GM18498 (cell line): ENCODE measurements around the gene USP17L13.
"Not testable (repeated sequence)": the region's sequence is repeated elsewhere in the genome, so short reads cannot be mapped to it uniquely, and the experiment has no call there.

Experiments
- ATAC-seq: cut with Tn5 transposase; IDR thresholded peaks from one replicate; pipeline ENCODE4 v1.9.1; 2021; ENCODE audit warnings: mild to moderate bottlenecking, moderate library complexity; ENCODE audit not compliant: unreplicated experiment

USP17L13 gene

GRCh38 chr4:9224596-9224995, at the start of gene USP17L13:
Gene USP17L13 (plus strand): TSS chr4:9224896. CDS start chr4:9224896, 0 bp downstream.
- not testable (repeated sequence) for ATAC-seq

GRCh38 chr4:9210357-9210756, 14.3 kb upstream of the USP17L13 start, which contains the start of gene USP17L10:
Gene USP17L10 (plus strand): TSS chr4:9210657. CDS start chr4:9210657, 0 bp downstream.
- ATAC-seq: not testable (repeated sequence)

GRCh38 chr4:9214701-9215100, 10.0 kb upstream of the USP17L13 start:
- ATAC-seq: not testable (repeated sequence)

- not testable (repeated sequence) for ATAC-seq
Measured at GRCh38 chr4:9215105-9215504, 9.6 kb upstream of the USP17L13 start, which contains the start of gene USP17L11. Gene USP17L11 (plus strand): TSS chr4:9215405. CDS start chr4:9215405, 0 bp downstream.

- ATAC-seq: not testable (repeated sequence)
Measured at GRCh38 chr4:9219852-9220251, 4.8 kb upstream of the USP17L13 start, which contains the start of gene USP17L12. Gene USP17L12 (plus strand): TSS chr4:9220152. CDS start chr4:9220152, 0 bp downstream.

- ATAC-seq: not testable (repeated sequence)
Measured at GRCh38 chr4:9230249-9230648, 5.6 kb downstream of the USP17L13 start.

- ATAC-seq: not testable (repeated sequence)
Measured at GRCh38 chr4:9234085-9234484, 9.4 kb downstream of the USP17L13 start, which contains the start of gene USP17L15. Gene USP17L15 (plus strand): TSS chr4:9234385. CDS start chr4:9234385, 0 bp downstream.

GRCh38 chr4:9238461-9238860, 13.8 kb downstream of the USP17L13 start:
- not testable (repeated sequence) for ATAC-seq

- not testable (repeated sequence) for ATAC-seq
Measured at GRCh38 chr4:9243579-9243978, 18.9 kb downstream of the USP17L13 start, which contains the start of gene USP17L17. Gene USP17L17 (plus strand): TSS chr4:9243879. CDS start chr4:9243879, 0 bp downstream.

GRCh38 chr4:9247953-9248680, 23.4 kb downstream of the USP17L13 start, which contains the start of gene USP17L18:
Gene USP17L18 (plus strand): TSS chr4:9248630. CDS start chr4:9248630, 0 bp downstream.
- ATAC-seq: not testable (repeated sequence)

- not testable (repeated sequence) for ATAC-seq
Measured at GRCh38 chr4:9253078-9253477, 28.4 kb downstream of the USP17L13 start, which contains the start of gene USP17L19. Gene USP17L19 (plus strand): TSS chr4:9253378. CDS start chr4:9253378, 0 bp downstream.

GRCh38 chr4:9257824-9258223, 33.1 kb downstream of the USP17L13 start, which contains the start of gene USP17L20:
Gene USP17L20 (plus strand): TSS chr4:9258124. CDS start chr4:9258124, 0 bp downstream.
- not testable (repeated sequence) for ATAC-seq

- not testable (repeated sequence) for ATAC-seq
Measured at GRCh38 chr4:9262572-9262971, 37.9 kb downstream of the USP17L13 start, which contains the start of gene USP17L21. Gene USP17L21 (plus strand): TSS chr4:9262872. CDS start chr4:9262872, 0 bp downstream.

- not testable (repeated sequence) for ATAC-seq
Measured at GRCh38 chr4:9267319-9267718, 42.6 kb downstream of the USP17L13 start, which contains the start of gene USP17L22. Gene USP17L22 (plus strand): TSS chr4:9267619. CDS start chr4:9267619, 0 bp downstream.

- not testable (repeated sequence) for ATAC-seq
Measured at GRCh38 chr4:9271719-9272118, 47.0 kb downstream of the USP17L13 start.
